MCF 10A (cell line): ENCODE results near the gene KCNAB2. TPM values are rescaled to one million over a fixed set of nuclear protein-coding genes. Genes with fewer than 3 reads are reported as not detected.

Experiments
- BruUV-seq: library from RNA; stranded (reverse); fragments of 400-500 nt; replicated peaks from 2 replicates; lab custom pipeline; 2021; lab: Mats Ljungman, UMichigan
- CTCF ChIA-PET: fragments of 300-600 bp; sonication (Branson Sonifier 250); formaldehyde crosslinking; extraction: SDS; loops from one replicate; lab custom pipeline; 2021; ENCODE audit warnings: antibody characterized with exemption, inconsistent platforms; lab: Yijun Ruan, JAX
- POLR2A ChIA-PET: fragments of 300-600, 350-650 bp; sonication (Branson Sonifier 250); formaldehyde crosslinking; extraction: SDS; loops from one replicate; lab custom pipeline; 2020; ENCODE audit warnings: antibody characterized with exemption, inconsistent platforms; lab: Yijun Ruan, JAX
- DNase-seq: peaks from one replicate; pipeline ENCODE4 v3.0.0-alpha.2; 2018; ENCODE audit not compliant: unreplicated experiment
- H3K27ac Mint-ChIP-seq: one replicate; pipeline ENCODE4 v1.8.0; 2022; ENCODE audit warnings: mild to moderate bottlenecking, low read depth, mixed read lengths; ENCODE audit not compliant: unreplicated experiment
- H3K27me3 Mint-ChIP-seq: one replicate; pipeline ENCODE4 v1.8.0; 2022; ENCODE audit warnings: mixed read lengths; ENCODE audit not compliant: insufficient read depth, unreplicated experiment
- H3K36me3 Mint-ChIP-seq: one replicate; pipeline ENCODE4 v1.8.0; 2022; ENCODE audit warnings: mild to moderate bottlenecking, moderate library complexity, mixed read lengths; ENCODE audit not compliant: insufficient read depth, unreplicated experiment
- H3K4me1 Mint-ChIP-seq: one replicate; pipeline ENCODE4 v1.8.0; 2022; ENCODE audit warnings: mixed read lengths; ENCODE audit not compliant: insufficient read depth, unreplicated experiment
- H3K4me3 Mint-ChIP-seq: one replicate; pipeline ENCODE4 v1.8.0; 2022; ENCODE audit warnings: mild to moderate bottlenecking, moderate library complexity, mixed read lengths; ENCODE audit not compliant: unreplicated experiment
- H3K9me3 Mint-ChIP-seq: one replicate; pipeline ENCODE4 v1.8.0; 2022; ENCODE audit warnings: mixed read lengths; ENCODE audit not compliant: unreplicated experiment
- CTCF ChIP-seq: fragments of 200-600 bp; IDR thresholded peaks from one replicate; pipeline ENCODE4 v1.8.0; 2022; ENCODE audit warnings: antibody characterized with exemption, mild to moderate bottlenecking; ENCODE audit not compliant: unreplicated experiment
- intact Hi-C: fragments of 100-400 bp; cut with micrococcal nuclease; formaldehyde crosslinking; loops from 2 replicates; pipeline ENCODE4 v1.14.1; 2022
- total RNA-seq: library from RNA; stranded (reverse); gene quantifications from 2 replicates; pipeline ENCODE4 v1.2.3, GENCODE V29; 2022

KCNAB2 gene
- total RNA-seq, 1 experiment from 2014 or later = 11.8 TPM

GRCh38 chr1:6003568-6004411, 41.9 kb upstream of the KCNAB2 start:
- no TSS peak for BruUV-seq
- ChIA-PET POLR2A (no interaction called here), CTCF (interaction anchor here (0.9 to 1.3 kb wide), 3 partner anchors 10 to 19 kb away, joined by 3 to 4 read pairs (median 3); no protein-coding TSS in a partner anchor)
- no peak overlapping the region for H3K27ac Mint-ChIP-seq
- no peak for DNase-seq
- H3K4me3 Mint-ChIP-seq = no peak overlapping the region
- H3K4me1 Mint-ChIP-seq = no peaks in the 10 kb centered on the region
- H3K9me3 Mint-ChIP-seq = no peaks in the 10 kb centered on the region
- TF ChIP-seq CTCF = no peak
- intact Hi-C loops = no loop called here
- H3K36me3 Mint-ChIP-seq = no peaks in the 10 kb centered on the region
- H3K27me3 Mint-ChIP-seq = no peaks in the 10 kb centered on the region

GRCh38 chr1:6004412-6005123, 41.1 kb upstream of the KCNAB2 start:
- H3K36me3 Mint-ChIP-seq = no peaks in the 10 kb centered on the region
- no peak overlapping the region for H3K27ac Mint-ChIP-seq
- intact Hi-C loops = no loop called here
- DNase-seq = no peak
- no peaks in the 10 kb centered on the region for H3K9me3 Mint-ChIP-seq
- no peaks in the 10 kb centered on the region for H3K4me1 Mint-ChIP-seq
- POLR2A ChIA-PET = no interaction called here
- CTCF ChIA-PET = interaction anchor here (1.1 kb wide), 1 partner anchor 12 kb away, joined by 3 read pairs; no protein-coding TSS in a partner anchor
- H3K27me3 Mint-ChIP-seq = no peaks in the 10 kb centered on the region
- TF ChIP-seq CTCF = no peak
- H3K4me3 Mint-ChIP-seq = no peak overlapping the region
- BruUV-seq = no TSS peak

- POLR2A ChIA-PET = no interaction called here
- intact Hi-C loops = no loop called here
These were observed 40.3 kb upstream of the KCNAB2 start for GRCh38 chr1:6005276-6005917.

More at GRCh38 chr1:6005276-6005917, 40.3 kb upstream of the KCNAB2 start:
- no TSS peak for BruUV-seq
- Mint-ChIP-seq H3K4me3 (no peak overlapping the region), H3K27ac (no peak overlapping the region), H3K27me3 (no peaks in the 10 kb centered on the region), H3K4me1 (no peaks in the 10 kb centered on the region), H3K9me3 (no peaks in the 10 kb centered on the region), H3K36me3 (no peaks in the 10 kb centered on the region)
- no peak for TF ChIP-seq CTCF
- DNase-seq = no peak
- CTCF ChIA-PET = no interaction called here
